Activated CD8-positive, alpha-beta T cell treated with anti-CD3 and anti-CD28 coated beads for 36 hours (primary cell): ENCODE data around the gene MYO1C. TPM values are rescaled to one million over a fixed set of nuclear protein-coding genes. Genes with fewer than 3 reads are reported as not detected.

Source experiments
- ATAC-seq: fragments of 200-7000 bp; cut with Tn5 transposase; one replicate; pipeline ENCODE4 v1.10.0; 2021; ENCODE audit warnings: mild to moderate bottlenecking, moderate library complexity
- CTCF ChIA-PET: fragments of 350-600 bp; sonication (Branson Sonifier 250); formaldehyde crosslinking; loops from one replicate; lab custom pipeline; 2021; ENCODE audit warnings: antibody characterized with exemption; lab: Charles Lee
- POLR2A ChIA-PET: fragments of 350-600 bp; sonication (Branson Sonifier 250); formaldehyde crosslinking; loops from one replicate; lab custom pipeline; 2021; ENCODE audit warnings: antibody characterized with exemption; lab: Charles Lee
- DNase-seq: peaks from one replicate; pipeline ENCODE4 v3.0.0-alpha.2; 2020
- H3K27ac Mint-ChIP-seq: one replicate; pipeline ENCODE4 v1.8.0; 2021; ENCODE audit warnings: mild to moderate bottlenecking, mixed read lengths
- H3K27me3 Mint-ChIP-seq: one replicate; pipeline ENCODE4 v1.8.0; 2021; ENCODE audit warnings: mixed read lengths
- H3K36me3 Mint-ChIP-seq: one replicate; pipeline ENCODE4 v1.8.0; 2021; ENCODE audit warnings: low read depth, mixed read lengths
- H3K4me1 Mint-ChIP-seq: one replicate; pipeline ENCODE4 v1.8.0; 2021; ENCODE audit warnings: low read depth, mixed read lengths
- H3K4me3 Mint-ChIP-seq: one replicate; pipeline ENCODE4 v1.8.0; 2021; ENCODE audit warnings: mild to moderate bottlenecking, moderate library complexity, mixed read lengths
- H3K9me3 Mint-ChIP-seq: one replicate; pipeline ENCODE4 v1.8.0; 2021; ENCODE audit warnings: mixed read lengths
- intact Hi-C: fragments of 100-400 bp; cut with micrococcal nuclease; formaldehyde crosslinking; loops from one replicate; pipeline ENCODE4 v1.10.0; 2022
- total RNA-seq, 2 experiments: library from RNA; stranded (reverse); gene quantifications; one replicate each; pipeline ENCODE4 v1.2.3, GENCODE V29; 2021
- TF ChIP-seq, protein P1 (sequence below): fragments of 200-600 bp; IDR thresholded peaks from one replicate; pipeline ENCODE4 v1.8.0; 2022; ENCODE audit warnings: antibody characterized with exemption, mild to moderate bottlenecking

MYO1C gene, protein sequence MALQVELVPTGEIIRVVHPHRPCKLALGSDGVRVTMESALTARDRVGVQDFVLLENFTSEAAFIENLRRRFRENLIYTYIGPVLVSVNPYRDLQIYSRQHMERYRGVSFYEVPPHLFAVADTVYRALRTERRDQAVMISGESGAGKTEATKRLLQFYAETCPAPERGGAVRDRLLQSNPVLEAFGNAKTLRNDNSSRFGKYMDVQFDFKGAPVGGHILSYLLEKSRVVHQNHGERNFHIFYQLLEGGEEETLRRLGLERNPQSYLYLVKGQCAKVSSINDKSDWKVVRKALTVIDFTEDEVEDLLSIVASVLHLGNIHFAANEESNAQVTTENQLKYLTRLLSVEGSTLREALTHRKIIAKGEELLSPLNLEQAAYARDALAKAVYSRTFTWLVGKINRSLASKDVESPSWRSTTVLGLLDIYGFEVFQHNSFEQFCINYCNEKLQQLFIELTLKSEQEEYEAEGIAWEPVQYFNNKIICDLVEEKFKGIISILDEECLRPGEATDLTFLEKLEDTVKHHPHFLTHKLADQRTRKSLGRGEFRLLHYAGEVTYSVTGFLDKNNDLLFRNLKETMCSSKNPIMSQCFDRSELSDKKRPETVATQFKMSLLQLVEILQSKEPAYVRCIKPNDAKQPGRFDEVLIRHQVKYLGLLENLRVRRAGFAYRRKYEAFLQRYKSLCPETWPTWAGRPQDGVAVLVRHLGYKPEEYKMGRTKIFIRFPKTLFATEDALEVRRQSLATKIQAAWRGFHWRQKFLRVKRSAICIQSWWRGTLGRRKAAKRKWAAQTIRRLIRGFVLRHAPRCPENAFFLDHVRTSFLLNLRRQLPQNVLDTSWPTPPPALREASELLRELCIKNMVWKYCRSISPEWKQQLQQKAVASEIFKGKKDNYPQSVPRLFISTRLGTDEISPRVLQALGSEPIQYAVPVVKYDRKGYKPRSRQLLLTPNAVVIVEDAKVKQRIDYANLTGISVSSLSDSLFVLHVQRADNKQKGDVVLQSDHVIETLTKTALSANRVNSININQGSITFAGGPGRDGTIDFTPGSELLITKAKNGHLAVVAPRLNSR
- 10 to 100 TPM; 12.6 to 16.8 TPM for total RNA-seq

DNA sequence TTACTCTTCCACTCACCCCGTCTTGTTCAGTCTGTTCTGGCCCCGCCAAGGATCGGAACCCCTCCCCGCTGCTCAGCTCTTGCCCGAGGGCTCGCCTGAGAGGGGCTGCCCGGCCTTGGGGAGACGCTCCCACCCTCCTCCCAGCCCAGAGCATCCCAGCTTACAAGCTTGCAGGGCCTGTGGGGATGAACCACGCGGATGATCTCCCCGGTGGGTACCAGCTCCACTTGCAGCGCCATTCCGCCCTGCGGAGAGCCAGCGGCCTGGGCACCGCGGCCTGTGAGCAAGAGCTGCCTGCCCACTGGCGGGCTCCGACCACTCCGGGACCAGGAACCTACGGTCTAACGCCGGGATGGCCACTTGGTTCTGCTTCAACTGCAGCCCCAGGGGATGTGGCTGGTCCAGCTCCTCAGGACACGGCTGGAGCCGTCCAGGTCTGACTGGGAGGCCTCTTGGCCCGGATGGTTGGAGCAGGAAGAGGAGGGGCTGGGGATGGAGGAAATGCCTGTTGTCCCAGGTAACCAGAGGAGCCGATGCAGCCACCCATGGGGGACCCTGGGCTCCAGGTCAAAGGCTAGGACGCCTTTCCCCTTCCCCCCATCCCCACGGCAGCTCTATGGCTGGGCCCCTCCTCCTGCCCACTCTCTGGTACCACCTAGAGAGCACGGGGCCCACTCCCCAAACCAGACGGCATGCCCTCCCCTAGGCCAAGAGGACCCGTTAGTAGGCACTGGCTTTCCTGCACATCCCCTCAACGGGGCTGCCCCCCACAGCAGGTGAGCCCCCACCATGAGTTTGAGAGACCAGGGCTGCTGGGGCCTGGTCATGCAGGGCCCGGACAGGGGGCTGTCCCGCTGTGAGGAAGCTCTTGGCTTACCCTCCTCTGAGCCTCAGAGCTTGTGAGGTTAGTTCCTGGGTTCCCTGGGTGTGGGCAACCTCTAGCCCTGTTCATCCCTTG, at the start of gene MYO1C:
MYO1C (minus strand) TSS at position 438 of the 958 bp plus-strand sequence; CDS start at position 239, 199 bp downstream.
- ATAC-seq (no peak), DNase-seq (no peak)
- intact Hi-C loops, result no loop called here
- peaks cover 13% of the 10 kb centered on the region for H3K4me1 Mint-ChIP-seq
- H3K27ac Mint-ChIP-seq, result peak within 1 kb of the TSS; percentile 72
- ChIA-PET CTCF (interaction anchor here (0.8 to 1.6 kb wide), 4 partner anchors 24 to 157 kb away, joined by 3 to 5 read pairs (median 4); partner anchors contain the start of genes INPP5K and RILP), POLR2A (interaction anchor here (0.7 to 1.0 kb wide), 2 partner anchors 12 to 29 kb away, joined by 3 read pairs; no protein-coding TSS in a partner anchor)
- TF ChIP-seq, protein P1, sequence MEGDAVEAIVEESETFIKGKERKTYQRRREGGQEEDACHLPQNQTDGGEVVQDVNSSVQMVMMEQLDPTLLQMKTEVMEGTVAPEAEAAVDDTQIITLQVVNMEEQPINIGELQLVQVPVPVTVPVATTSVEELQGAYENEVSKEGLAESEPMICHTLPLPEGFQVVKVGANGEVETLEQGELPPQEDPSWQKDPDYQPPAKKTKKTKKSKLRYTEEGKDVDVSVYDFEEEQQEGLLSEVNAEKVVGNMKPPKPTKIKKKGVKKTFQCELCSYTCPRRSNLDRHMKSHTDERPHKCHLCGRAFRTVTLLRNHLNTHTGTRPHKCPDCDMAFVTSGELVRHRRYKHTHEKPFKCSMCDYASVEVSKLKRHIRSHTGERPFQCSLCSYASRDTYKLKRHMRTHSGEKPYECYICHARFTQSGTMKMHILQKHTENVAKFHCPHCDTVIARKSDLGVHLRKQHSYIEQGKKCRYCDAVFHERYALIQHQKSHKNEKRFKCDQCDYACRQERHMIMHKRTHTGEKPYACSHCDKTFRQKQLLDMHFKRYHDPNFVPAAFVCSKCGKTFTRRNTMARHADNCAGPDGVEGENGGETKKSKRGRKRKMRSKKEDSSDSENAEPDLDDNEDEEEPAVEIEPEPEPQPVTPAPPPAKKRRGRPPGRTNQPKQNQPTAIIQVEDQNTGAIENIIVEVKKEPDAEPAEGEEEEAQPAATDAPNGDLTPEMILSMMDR, result no peak
- peak within 1 kb of the TSS; percentile 74 for H3K4me3 Mint-ChIP-seq
- no peaks in the 10 kb centered on the region for H3K9me3 Mint-ChIP-seq
- no peaks in the 10 kb centered on the region for H3K36me3 Mint-ChIP-seq
- peaks cover 4% of the 10 kb centered on the region for H3K27me3 Mint-ChIP-seq

DNA sequence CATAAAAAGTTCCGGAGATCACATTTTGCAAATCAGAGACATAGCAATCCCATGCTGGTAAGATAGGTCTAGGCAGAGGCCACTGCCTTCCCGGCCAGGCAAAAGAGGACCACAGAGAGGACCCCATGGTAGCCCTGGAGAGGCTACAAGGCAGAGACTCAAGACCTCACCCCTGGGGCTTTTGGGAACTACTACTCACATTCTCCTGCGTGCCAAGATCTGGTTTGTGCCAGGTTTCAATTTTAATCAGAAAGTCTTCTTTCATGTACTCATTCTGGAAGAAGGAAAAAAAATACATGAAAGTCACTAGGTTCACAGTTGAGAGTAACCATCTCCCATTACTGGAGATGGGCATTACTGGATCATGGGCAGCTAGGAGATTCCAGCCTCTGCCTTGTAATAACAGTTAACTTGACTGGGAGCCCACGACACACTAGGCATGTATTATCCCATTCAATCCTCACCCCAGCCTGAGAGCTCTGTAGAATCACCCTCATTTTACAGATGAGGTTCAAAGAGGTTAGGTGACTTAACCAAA, 49.0 kb upstream of the MYO1C start:
- POLR2A ChIA-PET, result no interaction called here

GRCh38 chr17:1539811-1540210, 47.3 kb upstream of the MYO1C start:
- intact Hi-C loops, result no loop called here
- ATAC-seq, result no peak
- Mint-ChIP-seq H3K27me3 (no peaks in the 10 kb centered on the region), H3K27ac (no peak overlapping the region), H3K4me3 (no peak overlapping the region), H3K36me3 (peaks cover 25% of the 10 kb centered on the region), H3K4me1 (no peaks in the 10 kb centered on the region), H3K9me3 (no peaks in the 10 kb centered on the region)
- TF ChIP-seq, protein P1, result no peak
- ChIA-PET CTCF (no interaction called here), POLR2A (no interaction called here)
- DNase-seq, result no peak

More for the DNA sequence above, 49.0 kb upstream of the MYO1C start:
- no peaks in the 10 kb centered on the region for H3K9me3 Mint-ChIP-seq
- peaks cover 21% of the 10 kb centered on the region for H3K36me3 Mint-ChIP-seq
- ATAC-seq, result no peak
- CTCF ChIA-PET, result no interaction called here
- H3K27ac Mint-ChIP-seq, result no peak overlapping the region
- H3K27me3 Mint-ChIP-seq, result no peaks in the 10 kb centered on the region
- no peaks in the 10 kb centered on the region for H3K4me1 Mint-ChIP-seq
- intact Hi-C loops, result no loop called here
- TF ChIP-seq, protein P1, result no peak
- no peak overlapping the region for H3K4me3 Mint-ChIP-seq
- DNase-seq, result no peak

DNA sequence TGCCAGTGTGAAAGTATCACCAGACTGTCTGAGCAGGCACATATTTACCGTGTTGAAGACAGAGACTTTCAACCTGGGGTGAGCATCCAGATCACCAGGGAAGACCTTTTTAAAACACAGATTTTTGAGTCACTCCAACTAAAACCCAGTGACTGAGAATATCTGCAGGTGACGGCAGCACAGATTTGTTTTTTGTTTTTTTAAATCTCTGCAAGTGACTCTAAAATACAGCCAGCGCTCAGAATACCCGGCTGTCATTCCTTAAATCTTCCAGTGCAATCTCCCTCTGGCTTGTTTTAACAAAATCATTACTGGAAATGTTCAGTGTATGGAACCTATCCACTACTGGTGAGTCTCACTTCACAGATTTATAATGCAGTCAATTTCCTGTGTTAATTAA, 43.3 kb upstream of the MYO1C start:
- DNase-seq (no peak), ATAC-seq (no peak)
- Mint-ChIP-seq H3K27ac (no peak overlapping the region), H3K27me3 (no peaks in the 10 kb centered on the region), H3K4me1 (no peaks in the 10 kb centered on the region), H3K9me3 (no peaks in the 10 kb centered on the region), H3K36me3 (peaks cover 16% of the 10 kb centered on the region), H3K4me3 (no peak overlapping the region)
- CTCF ChIA-PET, result interaction anchor here (1.3 kb wide), 1 partner anchor 171 kb away, joined by 3 read pairs; no protein-coding TSS in a partner anchor
- intact Hi-C loops, result no loop called here
- TF ChIP-seq, protein P1, result no peak
- POLR2A ChIA-PET, result no interaction called here
